Neural cell (in vitro differentiated cells): ENCODE data around the gene LCNL1. TPM values are rescaled to one million over a fixed set of nuclear protein-coding genes. Genes with fewer than 3 reads are reported as not detected.

Source experiments
- H2AFZ ChIP-seq: fragments of 200-600, 300-800 bp; sonication (generic), shearing (Covaris generic); 2 replicates; pipeline ENCODE4 v1.6.0; 2014; ENCODE audit warnings: low read depth, mild to moderate bottlenecking, antibody characterized with exemption, low read length, moderate library complexity
- H3F3A ChIP-seq: fragments of 200-600 bp; shearing (Covaris generic); 2 replicates; pipeline ENCODE4 v1.6.1; 2016; ENCODE audit warnings: mild to moderate bottlenecking, moderate library complexity, mixed read lengths, antibody characterized with exemption, low read length; ENCODE audit not compliant: insufficient read depth, poor library complexity, severe bottlenecking
- H3K27ac ChIP-seq: fragments of 200-600, 300-800 bp; sonication (generic), shearing (Covaris generic); 2 replicates; pipeline ENCODE4 v1.5.1; 2014; ENCODE audit warnings: mild to moderate bottlenecking, low read length, moderate library complexity
- H3K27me3 ChIP-seq: fragments of 300-800, 200-600 bp; sonication (generic), shearing (Covaris generic); 2 replicates; pipeline ENCODE4 v1.6.0; 2014; ENCODE audit warnings: mild to moderate bottlenecking, low read depth, low read length, moderate library complexity; ENCODE audit not compliant: insufficient read depth
- H3K36me3 ChIP-seq: fragments of 300-800, 200-600 bp; sonication (generic), shearing (Covaris generic); 2 replicates; pipeline ENCODE4 v1.5.1; 2014; ENCODE audit warnings: mild to moderate bottlenecking, antibody characterized with exemption, low read length, moderate library complexity; ENCODE audit not compliant: insufficient read depth
- H3K4me2 ChIP-seq: fragments of 300-800, 200-600 bp; sonication (generic), shearing (Covaris generic); 2 replicates; pipeline ENCODE4 v1.6.0; 2014; ENCODE audit warnings: mild to moderate bottlenecking, low read length
- H3K4me3 ChIP-seq: fragments of 300-800, 200-600 bp; sonication (generic), shearing (Covaris generic); 2 replicates; pipeline ENCODE4 v1.5.1; 2014; ENCODE audit warnings: mild to moderate bottlenecking, low read length, moderate library complexity
- H3K79me2 ChIP-seq: fragments of 200-600 bp; shearing (Covaris generic); replicated peaks from 2 replicates; pipeline ENCODE4 v1.6.0; 2014; ENCODE audit warnings: mild to moderate bottlenecking, low read length, moderate library complexity; ENCODE audit not compliant: insufficient read depth
- H3K9ac ChIP-seq: fragments of 300-800, 200-600 bp; sonication (generic), shearing (Covaris generic); 2 replicates; pipeline ENCODE4 v1.6.1; 2016; ENCODE audit warnings: mild to moderate bottlenecking, low read length, mixed read lengths
- H3K9me2 ChIP-seq: fragments of 200-600 bp; shearing (Covaris generic); 2 replicates; pipeline ENCODE4 v1.6.1; 2016; ENCODE audit warnings: mild to moderate bottlenecking, low read length, mixed read lengths; ENCODE audit not compliant: insufficient read depth
- H3K9me3 ChIP-seq: fragments of 200-600, 300-800 bp; sonication (generic), shearing (Covaris generic); 2 replicates; pipeline ENCODE4 v1.6.1; 2016; ENCODE audit warnings: mild to moderate bottlenecking, mixed run types, low read length, moderate library complexity, mixed read lengths
- H4K20me1 ChIP-seq: fragments of 200-600 bp; shearing (Covaris generic); 2 replicates; pipeline ENCODE4 v1.6.1; 2016; ENCODE audit warnings: mild to moderate bottlenecking, mixed run types; ENCODE audit not compliant: insufficient read depth
- EZH2 ChIP-seq: fragments of 200-600, 300-800 bp; shearing (Covaris generic), sonication (generic); IDR thresholded peaks from 2 replicates; pipeline ENCODE4 v1.6.1; 2014; ENCODE audit warnings: antibody characterized with exemption, low read length, borderline replicate concordance, mild to moderate bottlenecking; ENCODE audit not compliant: insufficient read depth, poor library complexity, severe bottlenecking
- MXI1 ChIP-seq: fragments of 450-650 bp; conservative IDR thresholded peaks from 2 replicates; pipeline ENCODE4 v1.6.1; 2014; ENCODE audit warnings: antibody characterized with exemption, mild to moderate bottlenecking; ENCODE audit not compliant: poor library complexity, severe bottlenecking
- RAD21 ChIP-seq: fragments of 450-650 bp; conservative IDR thresholded peaks from 2 replicates; pipeline ENCODE4 v1.6.1; 2014; ENCODE audit warnings: antibody characterized with exemption, mild to moderate bottlenecking, moderate library complexity
- SMC3 ChIP-seq: fragments of 450-650 bp; conservative IDR thresholded peaks from 2 replicates; pipeline ENCODE4 v1.6.1; 2014; ENCODE audit warnings: antibody characterized with exemption, mild to moderate bottlenecking, moderate library complexity; ENCODE audit not compliant: poor library complexity
- TAF1 ChIP-seq: IDR thresholded peaks from 2 replicates; pipeline ENCODE4 v1.6.1; 2012; ENCODE audit warnings: low read depth
- polyA plus RNA-seq: library from polyadenylated mRNA; depleted of rRNA; stranded (reverse); fragments of >200 nt; gene quantifications from 2 replicates; pipeline ENCODE4 v1.2.3, GENCODE V29; 2014
- TF ChIP-seq, protein P1 (sequence below): fragments of 450-650 bp; IDR thresholded peaks from 2 replicates; pipeline ENCODE4 v1.5.1; 2014; ENCODE audit warnings: antibody characterized with exemption, mild to moderate bottlenecking, moderate library complexity; ENCODE audit not compliant: poor library complexity, severe bottlenecking
- TF ChIP-seq, protein P2 (sequence below): IDR thresholded peaks from 2 replicates; pipeline ENCODE4 v1.6.1; 2012; ENCODE audit warnings: borderline replicate concordance

LCNL1 gene
- polyA plus RNA-seq, 1 donor from 2014 or later = not detected

DNA sequence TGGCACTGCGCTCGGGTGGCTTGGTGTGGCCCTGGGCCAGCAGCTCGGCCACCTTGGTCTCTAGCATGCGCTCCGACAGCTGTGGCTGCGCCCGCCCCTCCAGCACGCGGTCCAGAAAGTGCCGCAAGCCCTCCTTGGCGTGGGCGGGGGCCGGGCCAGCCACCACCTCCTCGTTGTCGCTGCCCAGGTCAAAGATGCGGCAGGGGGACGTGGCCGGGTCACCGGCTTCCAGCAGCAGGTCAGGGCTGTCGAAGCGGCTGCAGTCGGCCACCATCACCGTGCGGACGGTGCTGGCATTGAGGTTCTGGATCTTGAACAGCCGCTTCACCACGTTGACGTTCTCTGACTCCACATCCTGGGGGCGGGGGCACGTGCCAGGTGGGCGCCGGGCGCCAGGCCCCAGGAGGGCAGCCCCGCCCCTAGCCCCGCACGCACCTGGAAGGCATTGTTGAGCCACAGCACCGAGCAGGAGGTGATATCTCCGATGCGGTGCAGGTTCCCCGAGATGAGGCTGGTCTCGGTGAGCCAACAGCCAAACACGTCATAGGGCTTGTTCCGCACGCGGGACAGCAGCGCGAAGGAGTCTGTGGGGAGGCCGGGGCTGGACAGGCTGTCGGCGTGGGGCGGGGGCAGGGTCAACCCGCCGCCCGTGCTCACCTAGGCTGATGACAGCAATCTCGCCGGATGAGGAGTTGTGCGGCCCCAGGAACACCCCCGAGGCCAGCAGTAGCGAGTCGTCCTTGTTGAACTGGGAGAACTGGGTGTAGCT, 40.5 kb upstream of the LCNL1 start:
- no peaks in the 10 kb centered on the region for H3K9me3 ChIP-seq
- peaks cover 6% of the 10 kb centered on the region for H3K36me3 ChIP-seq
- no peaks in the 10 kb centered on the region for H3K9me2 ChIP-seq
- H3K27ac ChIP-seq = no peak overlapping the region
- no peaks in the 10 kb centered on the region for H4K20me1 ChIP-seq
- H3K27me3 ChIP-seq = no peaks in the 10 kb centered on the region
- H3K9ac ChIP-seq = no peak overlapping the region
- no peak overlapping the region for H2AFZ ChIP-seq
- no peaks in the 10 kb centered on the region for H3F3A ChIP-seq
- no peak overlapping the region for H3K4me2 ChIP-seq
- TF ChIP-seq RAD21 = no peak
- peaks cover 8% of the 10 kb centered on the region for H3K79me2 ChIP-seq
- H3K4me3 ChIP-seq = peak overlapping the region; percentile 97

GRCh38 chr9:136942881-136943230, 39.9 kb upstream of the LCNL1 start:
- no peaks in the 10 kb centered on the region for H4K20me1 ChIP-seq
- no peak overlapping the region for H3K27ac ChIP-seq
- no peaks in the 10 kb centered on the region for H3F3A ChIP-seq
- no peak overlapping the region for H3K4me2 ChIP-seq
- no peaks in the 10 kb centered on the region for H3K9me3 ChIP-seq
- TF ChIP-seq EZH2 (no peak), SMC3 (no peak), MXI1 (no peak), TAF1 (no peak)
- TF ChIP-seq, protein P1, sequence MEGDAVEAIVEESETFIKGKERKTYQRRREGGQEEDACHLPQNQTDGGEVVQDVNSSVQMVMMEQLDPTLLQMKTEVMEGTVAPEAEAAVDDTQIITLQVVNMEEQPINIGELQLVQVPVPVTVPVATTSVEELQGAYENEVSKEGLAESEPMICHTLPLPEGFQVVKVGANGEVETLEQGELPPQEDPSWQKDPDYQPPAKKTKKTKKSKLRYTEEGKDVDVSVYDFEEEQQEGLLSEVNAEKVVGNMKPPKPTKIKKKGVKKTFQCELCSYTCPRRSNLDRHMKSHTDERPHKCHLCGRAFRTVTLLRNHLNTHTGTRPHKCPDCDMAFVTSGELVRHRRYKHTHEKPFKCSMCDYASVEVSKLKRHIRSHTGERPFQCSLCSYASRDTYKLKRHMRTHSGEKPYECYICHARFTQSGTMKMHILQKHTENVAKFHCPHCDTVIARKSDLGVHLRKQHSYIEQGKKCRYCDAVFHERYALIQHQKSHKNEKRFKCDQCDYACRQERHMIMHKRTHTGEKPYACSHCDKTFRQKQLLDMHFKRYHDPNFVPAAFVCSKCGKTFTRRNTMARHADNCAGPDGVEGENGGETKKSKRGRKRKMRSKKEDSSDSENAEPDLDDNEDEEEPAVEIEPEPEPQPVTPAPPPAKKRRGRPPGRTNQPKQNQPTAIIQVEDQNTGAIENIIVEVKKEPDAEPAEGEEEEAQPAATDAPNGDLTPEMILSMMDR = no peak
- TF ChIP-seq, protein P2, sequence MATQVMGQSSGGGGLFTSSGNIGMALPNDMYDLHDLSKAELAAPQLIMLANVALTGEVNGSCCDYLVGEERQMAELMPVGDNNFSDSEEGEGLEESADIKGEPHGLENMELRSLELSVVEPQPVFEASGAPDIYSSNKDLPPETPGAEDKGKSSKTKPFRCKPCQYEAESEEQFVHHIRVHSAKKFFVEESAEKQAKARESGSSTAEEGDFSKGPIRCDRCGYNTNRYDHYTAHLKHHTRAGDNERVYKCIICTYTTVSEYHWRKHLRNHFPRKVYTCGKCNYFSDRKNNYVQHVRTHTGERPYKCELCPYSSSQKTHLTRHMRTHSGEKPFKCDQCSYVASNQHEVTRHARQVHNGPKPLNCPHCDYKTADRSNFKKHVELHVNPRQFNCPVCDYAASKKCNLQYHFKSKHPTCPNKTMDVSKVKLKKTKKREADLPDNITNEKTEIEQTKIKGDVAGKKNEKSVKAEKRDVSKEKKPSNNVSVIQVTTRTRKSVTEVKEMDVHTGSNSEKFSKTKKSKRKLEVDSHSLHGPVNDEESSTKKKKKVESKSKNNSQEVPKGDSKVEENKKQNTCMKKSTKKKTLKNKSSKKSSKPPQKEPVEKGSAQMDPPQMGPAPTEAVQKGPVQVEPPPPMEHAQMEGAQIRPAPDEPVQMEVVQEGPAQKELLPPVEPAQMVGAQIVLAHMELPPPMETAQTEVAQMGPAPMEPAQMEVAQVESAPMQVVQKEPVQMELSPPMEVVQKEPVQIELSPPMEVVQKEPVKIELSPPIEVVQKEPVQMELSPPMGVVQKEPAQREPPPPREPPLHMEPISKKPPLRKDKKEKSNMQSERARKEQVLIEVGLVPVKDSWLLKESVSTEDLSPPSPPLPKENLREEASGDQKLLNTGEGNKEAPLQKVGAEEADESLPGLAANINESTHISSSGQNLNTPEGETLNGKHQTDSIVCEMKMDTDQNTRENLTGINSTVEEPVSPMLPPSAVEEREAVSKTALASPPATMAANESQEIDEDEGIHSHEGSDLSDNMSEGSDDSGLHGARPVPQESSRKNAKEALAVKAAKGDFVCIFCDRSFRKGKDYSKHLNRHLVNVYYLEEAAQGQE = no peak
- no peak overlapping the region for H3K9ac ChIP-seq
- peaks cover 6% of the 10 kb centered on the region for H3K36me3 ChIP-seq
- no peaks in the 10 kb centered on the region for H3K9me2 ChIP-seq
- H3K27me3 ChIP-seq = no peaks in the 10 kb centered on the region
- peaks cover 8% of the 10 kb centered on the region for H3K79me2 ChIP-seq
- H3K4me3 ChIP-seq = peak overlapping the region; percentile 97
- H2AFZ ChIP-seq = no peak overlapping the region
